MM.1S (cell line): ENCODE measurements around the gene HOXA2.

ENCODE experiments used
- DNase-seq: peaks from one replicate; pipeline ENCODE4 v3.0.0-alpha.2; 2015
- H2AFZ ChIP-seq: fragments of 300-600 bp; sonication (generic); 2 replicates; pipeline ENCODE4 v1.6.0; 2016; ENCODE audit warnings: antibody characterized with exemption, low read length
- H3F3A ChIP-seq: fragments of 300-600 bp; sonication (generic); 2 replicates; pipeline ENCODE4 v1.6.1; 2016; ENCODE audit warnings: mild to moderate bottlenecking, antibody characterized with exemption, low read length, moderate library complexity, mixed read lengths; ENCODE audit not compliant: insufficient read depth
- H3K27ac ChIP-seq: fragments of 300-600 bp; sonication (generic); 2 replicates; pipeline ENCODE4 v1.5.1; 2016; ENCODE audit warnings: mild to moderate bottlenecking, low read length
- H3K27me3 ChIP-seq: fragments of 300-600 bp; sonication (generic); replicated peaks from 2 replicates; pipeline ENCODE4 v1.6.0; 2016; ENCODE audit warnings: low read length; ENCODE audit not compliant: insufficient read depth
- H3K36me3 ChIP-seq: fragments of 300-600 bp; sonication (generic); replicated peaks from 2 replicates; pipeline ENCODE4 v1.6.1; 2016; ENCODE audit warnings: mild to moderate bottlenecking, low read length, mixed read lengths; ENCODE audit not compliant: insufficient read depth
- H3K4me1 ChIP-seq: fragments of 300-600 bp; sonication (generic); 2 replicates; pipeline ENCODE4 v1.6.1; 2016; ENCODE audit warnings: low read length, mixed read lengths
- H3K4me2 ChIP-seq: fragments of 300-600 bp; sonication (generic); 2 replicates; pipeline ENCODE4 v1.6.0; 2016; ENCODE audit warnings: low read depth, low read length
- H3K4me3 ChIP-seq: fragments of 300-600 bp; sonication (generic); 2 replicates; pipeline ENCODE4 v1.5.1; 2016; ENCODE audit warnings: low read length, mixed read lengths
- H3K79me2 ChIP-seq: fragments of 300-600 bp; sonication (generic); 2 replicates; pipeline ENCODE4 v1.6.1; 2016; ENCODE audit warnings: mixed run types, low read length, mixed read lengths
- H3K9ac ChIP-seq: fragments of 300-600 bp; sonication (generic); 2 replicates; pipeline ENCODE4 v1.6.1; 2016; ENCODE audit warnings: low read length, mixed read lengths
- H3K9me2 ChIP-seq: fragments of 300-600 bp; sonication (generic); replicated peaks from 2 replicates; pipeline ENCODE4 v1.6.1; 2016; ENCODE audit warnings: mild to moderate bottlenecking, low read length, mixed read lengths; ENCODE audit not compliant: insufficient read depth
- H3K9me3 ChIP-seq: fragments of 300-600 bp; sonication (generic); replicated peaks from 2 replicates; pipeline ENCODE4 v1.6.1; 2016; ENCODE audit warnings: mild to moderate bottlenecking, low read length, mixed read lengths; ENCODE audit not compliant: insufficient read depth
- H4K20me1 ChIP-seq: fragments of 300-600 bp; sonication (generic); 2 replicates; pipeline ENCODE4 v1.6.1; 2016; ENCODE audit warnings: mild to moderate bottlenecking, low read length, moderate library complexity, mixed read lengths; ENCODE audit not compliant: insufficient read depth
- EZH2 ChIP-seq: fragments of 300-600 bp; sonication (generic); optimal IDR thresholded peaks from 2 replicates; pipeline ENCODE3; 2017; ENCODE audit warnings: low read depth, mild to moderate bottlenecking, antibody characterized with exemption, low read length, mixed read lengths
- EZH2phosphoT487 ChIP-seq: fragments of 300-600 bp; sonication (generic); IDR thresholded peaks from 2 replicates; pipeline ENCODE4 v1.6.1; 2018; ENCODE audit warnings: antibody characterized with exemption, low read length
- TF ChIP-seq, protein P1 (sequence below): fragments of 300-600 bp; sonication (generic); IDR thresholded peaks from 2 replicates; pipeline ENCODE4 v1.5.1; 2016; ENCODE audit warnings: antibody characterized with exemption, low read length, mixed read lengths

The HOXA2 gene

DNA sequence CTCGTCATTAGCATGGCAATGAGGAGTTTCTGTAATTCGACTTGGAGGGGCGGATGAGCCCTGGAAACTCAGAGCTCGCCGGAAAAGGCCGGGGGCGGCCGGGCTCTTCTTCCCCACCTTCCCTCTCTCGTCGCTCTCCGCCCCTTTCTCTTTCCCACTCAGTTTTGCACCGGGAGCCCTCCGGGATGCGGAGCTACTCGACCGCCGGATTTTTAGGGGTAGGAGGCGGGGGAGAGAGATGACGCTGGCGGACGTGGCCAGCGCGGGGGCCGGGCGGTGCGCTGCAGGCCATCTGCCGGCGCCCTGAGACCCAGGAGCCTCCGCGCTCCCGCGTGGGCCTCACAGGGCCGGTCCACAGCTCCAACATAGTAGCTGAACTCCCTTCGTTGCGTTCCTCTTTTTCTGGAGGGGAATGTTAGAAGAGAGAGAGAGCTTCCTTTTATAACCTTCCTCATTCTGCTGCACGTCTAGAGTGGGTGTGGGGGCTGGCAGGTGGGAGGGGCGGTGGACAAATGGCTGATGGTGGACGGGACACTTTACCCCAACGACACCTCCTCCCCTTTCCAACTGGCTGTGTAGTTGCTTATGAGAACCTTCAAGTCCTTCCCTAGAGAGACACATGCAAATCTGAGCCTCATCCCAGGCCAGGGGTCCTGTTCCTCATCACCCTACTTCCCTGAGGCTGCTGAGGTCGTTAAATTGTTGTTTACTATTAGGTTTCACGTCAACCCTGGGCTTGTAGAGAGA is 5.5 kb downstream of the HOXA2 start:
- peak overlapping the region; percentile 94 for H3K4me3 ChIP-seq
- H3K4me1 ChIP-seq: no peaks in the 10 kb centered on the region
- no peaks in the 10 kb centered on the region for H3K36me3 ChIP-seq
- H3K9ac ChIP-seq: peak overlapping the region; percentile 37; the same call in 1 of the 2 replicates
- no peaks in the 10 kb centered on the region for H3K9me3 ChIP-seq
- no peaks in the 10 kb centered on the region for H3K9me2 ChIP-seq
- TF ChIP-seq, protein P1, sequence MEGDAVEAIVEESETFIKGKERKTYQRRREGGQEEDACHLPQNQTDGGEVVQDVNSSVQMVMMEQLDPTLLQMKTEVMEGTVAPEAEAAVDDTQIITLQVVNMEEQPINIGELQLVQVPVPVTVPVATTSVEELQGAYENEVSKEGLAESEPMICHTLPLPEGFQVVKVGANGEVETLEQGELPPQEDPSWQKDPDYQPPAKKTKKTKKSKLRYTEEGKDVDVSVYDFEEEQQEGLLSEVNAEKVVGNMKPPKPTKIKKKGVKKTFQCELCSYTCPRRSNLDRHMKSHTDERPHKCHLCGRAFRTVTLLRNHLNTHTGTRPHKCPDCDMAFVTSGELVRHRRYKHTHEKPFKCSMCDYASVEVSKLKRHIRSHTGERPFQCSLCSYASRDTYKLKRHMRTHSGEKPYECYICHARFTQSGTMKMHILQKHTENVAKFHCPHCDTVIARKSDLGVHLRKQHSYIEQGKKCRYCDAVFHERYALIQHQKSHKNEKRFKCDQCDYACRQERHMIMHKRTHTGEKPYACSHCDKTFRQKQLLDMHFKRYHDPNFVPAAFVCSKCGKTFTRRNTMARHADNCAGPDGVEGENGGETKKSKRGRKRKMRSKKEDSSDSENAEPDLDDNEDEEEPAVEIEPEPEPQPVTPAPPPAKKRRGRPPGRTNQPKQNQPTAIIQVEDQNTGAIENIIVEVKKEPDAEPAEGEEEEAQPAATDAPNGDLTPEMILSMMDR: no peak
- no peak for TF ChIP-seq EZH2
- no peak for TF ChIP-seq EZH2phosphoT487
- H3K79me2 ChIP-seq: no peaks in the 10 kb centered on the region
- no peak for DNase-seq
- peaks cover 16% of the 10 kb centered on the region for H3K27me3 ChIP-seq
- peak overlapping the region; percentile 90 for H3K4me2 ChIP-seq
- H3K27ac ChIP-seq: no peak overlapping the region
- peak overlapping the region; percentile 95 for H2AFZ ChIP-seq
- no peaks in the 10 kb centered on the region for H4K20me1 ChIP-seq
- H3F3A ChIP-seq: no peaks in the 10 kb centered on the region

DNA sequence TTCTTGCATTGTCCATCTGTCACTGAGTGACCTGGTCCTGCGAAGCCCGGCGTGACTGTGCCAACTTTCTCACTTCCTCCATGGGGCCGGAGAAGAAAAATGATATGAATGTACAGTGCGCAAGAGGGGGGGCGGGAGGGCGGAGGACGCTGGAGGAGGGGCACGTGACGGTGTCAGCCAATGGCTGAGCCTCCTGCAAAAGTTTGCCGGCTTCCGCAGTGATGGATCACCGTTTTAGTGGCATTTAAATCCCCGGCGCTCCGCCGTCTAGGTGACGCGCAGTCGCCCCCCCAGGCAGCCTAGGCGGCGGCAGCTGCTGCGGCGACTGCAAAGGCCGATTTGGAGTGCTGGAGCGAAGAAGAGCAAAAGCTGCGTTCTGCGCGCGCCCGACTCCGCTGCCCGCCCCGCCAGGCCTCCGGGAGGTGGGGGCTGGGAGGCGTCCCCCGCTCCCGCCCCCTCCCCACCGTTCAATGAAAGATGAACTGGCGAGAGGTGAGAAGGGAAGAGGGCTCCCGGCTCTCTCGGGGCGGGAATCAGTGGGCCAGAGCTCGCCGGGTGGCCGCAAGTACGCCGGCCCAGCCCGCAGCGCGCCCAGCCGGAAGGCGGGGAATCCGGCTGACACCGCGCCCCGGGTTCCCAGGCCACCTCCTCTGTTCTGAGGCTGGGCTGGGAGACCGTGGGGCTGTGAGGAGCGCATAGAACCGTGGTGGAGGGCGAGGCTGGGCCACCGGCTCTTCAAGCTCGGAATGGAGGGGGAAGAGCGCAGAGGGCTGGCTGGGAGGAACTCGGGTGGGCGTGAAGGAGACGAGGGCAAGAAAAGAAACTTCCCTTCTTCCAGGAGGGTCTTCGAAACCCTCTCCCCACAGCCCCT is 6.4 kb downstream of the HOXA2 start, which contains the start of gene HOXA1:
Gene HOXA1, minus strand, starts transcription at position 104 of the 871 bp plus-strand sequence. Its CDS starts 88 bp downstream, at position 16.
- peak within 1 kb of the TSS; percentile 94 for H3K4me3 ChIP-seq
- TF ChIP-seq EZH2phosphoT487 (no peak), EZH2 (no peak)
- TF ChIP-seq, protein P1: no peak
- H3K9me3 ChIP-seq: no peaks in the 10 kb centered on the region
- DNase-seq: peak; percentile 75
- H3K9ac ChIP-seq: peak within 1 kb of the TSS; percentile 37; the same call in 1 of the 2 replicates
- H3K27me3 ChIP-seq: peaks cover 16% of the 10 kb centered on the region
- peak within 1 kb of the TSS; percentile 95 for H2AFZ ChIP-seq
- no peaks in the 10 kb centered on the region for H4K20me1 ChIP-seq
- no peaks in the 10 kb centered on the region for H3K4me1 ChIP-seq
- H3K79me2 ChIP-seq: no peaks in the 10 kb centered on the region
- H3K27ac ChIP-seq: no peak within 1 kb of the TSS
- H3K36me3 ChIP-seq: no peaks in the 10 kb centered on the region
- H3F3A ChIP-seq: no peaks in the 10 kb centered on the region
- no peaks in the 10 kb centered on the region for H3K9me2 ChIP-seq
- peak within 1 kb of the TSS; percentile 90 for H3K4me2 ChIP-seq

DNA sequence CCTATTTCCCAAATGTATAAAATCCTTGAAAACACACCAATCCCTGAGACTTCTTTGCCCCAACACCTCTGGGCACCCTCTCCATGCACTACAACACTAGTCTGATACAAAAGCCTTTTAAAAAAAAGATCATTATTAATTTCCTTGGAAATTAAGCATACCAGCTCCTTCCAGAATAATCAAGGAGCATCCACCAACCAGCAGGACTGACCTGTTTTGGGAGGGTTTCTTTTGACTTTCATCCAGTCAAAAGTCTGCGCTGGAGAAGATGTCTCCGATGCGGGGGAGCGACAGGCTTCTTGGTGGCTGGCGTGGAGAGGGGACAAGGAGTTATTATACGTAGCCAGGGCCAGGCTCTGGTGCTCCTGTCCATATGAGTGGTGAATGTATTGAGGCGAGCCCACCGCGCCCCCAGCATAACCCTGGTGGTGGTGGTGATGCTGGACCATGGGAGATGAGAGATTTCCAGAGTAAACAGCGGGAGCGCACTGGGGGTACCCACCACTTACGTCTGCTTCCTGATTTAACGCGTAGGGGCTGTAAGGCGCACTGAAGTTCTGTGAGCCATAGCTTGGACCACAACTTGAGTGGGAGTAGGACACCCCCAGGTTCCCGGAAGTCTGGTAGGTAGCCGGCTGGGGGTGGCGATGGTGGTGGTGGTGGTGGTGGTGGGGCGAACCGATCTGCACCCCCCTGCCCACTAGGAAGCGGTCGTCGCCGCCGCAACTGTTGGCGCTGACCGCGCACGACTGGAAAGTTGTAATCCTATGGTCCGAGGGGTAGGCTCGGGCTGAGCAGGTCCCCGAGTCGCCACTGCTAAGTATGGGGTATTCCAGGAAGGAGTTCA is 7.2 kb downstream of the HOXA2 start:
- Histone ChIP-seq H3K9ac (no peak overlapping the region), H3F3A (no peaks in the 10 kb centered on the region), H2AFZ (0 out of 2 replicates have a peak overlapping the region, but pooled peaks have one; percentile 48), H3K4me2 (peak overlapping the region; percentile 90), H3K36me3 (no peaks in the 10 kb centered on the region), H4K20me1 (no peaks in the 10 kb centered on the region), H3K27ac (no peak overlapping the region), H3K4me3 (peak overlapping the region; percentile 94; the same call in 1 of the 2 replicates), H3K79me2 (no peaks in the 10 kb centered on the region), H3K27me3 (peaks cover 16% of the 10 kb centered on the region), H3K4me1 (no peaks in the 10 kb centered on the region), H3K9me3 (no peaks in the 10 kb centered on the region), H3K9me2 (no peaks in the 10 kb centered on the region)
- TF ChIP-seq EZH2phosphoT487 (no peak), EZH2 (no peak)
- TF ChIP-seq, protein P1: no peak
- DNase-seq: no peak
